GM21619 (cell line): Measurements from ENCODE around the gene SPATA3.

Source experiments
- ATAC-seq: cut with Tn5 transposase; IDR thresholded peaks from one replicate; pipeline ENCODE4 v1.9.1; 2021; ENCODE audit not compliant: unreplicated experiment

SPATA3 gene

GRCh38 chr2:231047923-231048915 lies 52.3 kb downstream of the SPATA3 start:
- no peak for ATAC-seq

GRCh38 chr2:231049286-231050017 lies 53.5 kb downstream of the SPATA3 start:
- ATAC-seq, result no peak

- no peak for ATAC-seq
These were observed 54.3 kb downstream of the SPATA3 start for GRCh38 chr2:231050018-231050901.

GRCh38 chr2:231051116-231051515 lies 55.2 kb downstream of the SPATA3 start:
- ATAC-seq, result no peak

GRCh38 chr2:231052494-231053451 lies 56.9 kb downstream of the SPATA3 start:
- peak; percentile 67 for ATAC-seq

- ATAC-seq, result no peak
These were observed 57.9 kb downstream of the SPATA3 start for GRCh38 chr2:231053846-231054245.

GRCh38 chr2:231056453-231057416 lies 60.8 kb downstream of the SPATA3 start, which contains the start of gene PSMD1:
TSS of gene PSMD1 (plus strand) at chr2:231056867. CDS start at chr2:231057026, 159 bp downstream.
- ATAC-seq, result peak; percentile 70

- ATAC-seq, result no peak
These were observed 61.7 kb downstream of the SPATA3 start for GRCh38 chr2:231057590-231057989.
